HG03432 (cell line): ENCODE results near the gene EVL.

Experiments
- ATAC-seq: cut with Tn5 transposase; IDR thresholded peaks from one replicate; pipeline ENCODE4 v1.9.1; 2021; ENCODE audit warnings: mild to moderate bottlenecking, moderate library complexity; ENCODE audit not compliant: unreplicated experiment

Gene EVL

DNA sequence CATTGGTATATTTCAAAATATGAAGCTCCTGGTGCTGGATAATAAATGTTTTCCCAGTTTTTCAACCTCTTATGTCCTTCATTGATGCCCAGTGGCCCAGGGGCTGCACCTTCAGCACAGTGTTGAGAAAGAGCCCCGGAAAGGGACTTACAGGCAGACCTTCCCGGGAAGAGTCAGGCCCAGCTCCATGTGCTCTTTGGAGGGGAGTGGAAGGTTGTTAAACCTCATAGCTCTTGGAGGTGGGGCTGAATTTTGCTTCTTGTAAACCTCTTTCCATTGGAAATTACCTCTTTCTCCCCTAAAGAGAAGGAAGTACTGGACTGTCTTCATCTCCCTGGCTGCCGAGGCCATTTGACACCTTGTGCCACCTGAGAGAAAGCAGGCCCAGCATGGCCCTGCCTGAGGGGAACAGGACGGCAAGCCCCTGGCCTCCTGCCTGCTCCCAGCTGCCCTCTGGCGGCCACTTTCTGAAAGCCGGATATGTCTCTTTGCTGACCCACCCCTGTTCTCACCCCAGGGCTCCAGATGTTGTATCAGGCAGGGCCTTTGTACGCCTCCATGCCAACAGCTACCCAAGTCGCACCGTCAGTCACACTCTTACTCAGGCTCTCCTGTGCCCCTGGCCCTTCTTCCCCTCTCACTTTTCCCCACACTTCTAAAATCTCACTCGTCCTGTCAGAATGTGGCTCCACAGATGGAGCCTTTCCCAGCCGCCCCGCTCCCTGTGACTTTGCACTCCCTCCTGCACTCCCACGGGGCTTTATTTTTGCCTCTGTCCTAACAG lies 43.0 kb downstream of the EVL start:
- peak; percentile 89 for ATAC-seq

DNA sequence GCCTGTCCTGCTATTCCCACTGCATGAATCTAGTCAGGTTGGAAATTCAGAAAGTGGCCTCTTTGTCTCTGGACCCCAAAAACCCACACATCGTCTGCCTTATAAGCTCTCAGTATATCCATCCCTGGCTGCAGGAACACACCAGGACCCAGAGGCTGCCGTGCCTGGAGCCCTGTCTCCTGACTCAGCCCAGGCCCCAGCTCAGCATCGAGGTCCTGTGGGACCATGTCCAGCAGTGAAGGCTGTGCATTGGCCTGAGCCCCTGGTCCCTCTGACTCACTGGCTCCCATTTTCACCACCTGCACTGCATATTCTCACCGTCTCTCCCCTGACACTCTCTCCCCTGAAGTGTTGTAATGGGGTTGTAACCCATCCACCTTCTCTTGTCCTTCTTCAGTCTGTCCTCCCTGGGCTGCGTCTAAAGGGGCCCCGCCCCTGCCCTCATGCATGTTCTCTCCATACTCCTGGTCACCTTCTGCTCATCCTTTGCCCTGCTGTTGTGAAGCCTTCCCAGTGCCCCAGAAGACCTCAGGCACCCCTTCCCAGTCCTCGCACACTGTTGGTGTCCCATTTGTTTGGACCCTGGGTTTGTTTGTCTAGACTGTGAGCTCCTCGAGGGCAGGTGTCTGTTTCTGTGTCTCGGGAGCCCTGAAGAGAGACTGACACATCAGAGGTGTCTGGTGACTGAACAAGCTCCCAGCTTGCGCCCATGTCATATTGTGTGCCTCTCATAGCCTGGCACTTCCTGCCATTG lies 43.8 kb downstream of the EVL start:
- no peak for ATAC-seq

DNA sequence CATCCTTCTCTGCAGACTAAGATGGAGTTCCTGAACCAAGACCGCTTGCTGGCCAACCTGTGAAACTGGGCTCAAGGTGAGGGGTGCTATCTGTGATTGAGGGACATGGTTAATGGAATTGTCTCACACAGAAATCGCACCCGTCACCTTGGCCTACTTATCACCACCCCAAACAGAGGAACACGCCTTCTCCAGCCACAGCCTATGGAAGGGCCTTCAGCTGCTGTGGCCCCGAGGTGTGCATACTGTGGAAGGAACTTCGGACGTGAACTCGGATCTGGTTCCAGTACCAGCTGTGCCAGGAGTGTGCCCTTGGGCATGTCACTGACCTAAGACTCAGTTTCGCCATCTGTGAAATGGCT lies 44.4 kb downstream of the EVL start:
- ATAC-seq = no peak

GRCh38 chr14:100110816-100111215 lies 45.6 kb downstream of the EVL start:
- no peak for ATAC-seq

DNA sequence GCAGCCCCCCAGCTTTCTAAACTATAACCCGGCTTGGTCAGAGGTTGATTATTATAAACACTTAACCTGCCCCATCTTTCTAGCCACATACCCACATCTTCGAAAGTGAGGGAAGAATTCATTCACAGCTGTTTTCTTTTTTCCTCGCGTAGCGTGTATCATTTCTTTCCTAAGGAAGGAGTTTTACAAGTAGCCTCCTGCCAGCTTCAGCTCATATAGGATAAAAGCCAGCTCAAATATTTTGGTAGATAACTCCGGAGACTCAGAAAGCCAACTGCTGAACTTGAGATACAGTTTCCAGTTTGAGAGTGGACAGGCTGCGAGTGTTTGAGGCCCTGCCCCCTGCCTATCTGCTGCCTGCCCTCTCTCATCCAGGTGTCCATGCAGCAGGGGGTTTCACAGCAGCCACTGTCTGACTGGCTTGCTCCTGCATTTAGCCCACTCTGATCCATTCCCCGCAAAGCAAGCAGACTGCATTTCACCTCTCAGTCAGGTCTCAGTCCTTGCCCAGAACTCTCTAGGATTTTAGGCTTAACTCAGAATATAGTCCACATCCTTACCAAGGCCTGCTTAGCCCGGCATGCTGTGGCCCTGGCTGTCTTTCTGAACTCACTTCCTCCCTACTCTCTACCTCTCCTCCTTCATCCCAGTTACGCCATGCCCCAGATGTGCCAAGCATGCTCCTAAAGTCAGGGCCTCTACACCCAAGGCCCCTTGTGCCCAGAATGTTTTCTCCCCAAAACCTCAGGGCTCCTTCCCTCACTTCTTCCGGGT lies 46.9 kb downstream of the EVL start:
- no peak for ATAC-seq

- ATAC-seq = no peak
Observed at GRCh38 chr14:100114109-100114765, 49.0 kb downstream of the EVL start.

GRCh38 chr14:100115236-100115635 lies 50.0 kb downstream of the EVL start:
- no peak for ATAC-seq

GRCh38 chr14:100115726-100116125 lies 50.5 kb downstream of the EVL start:
- ATAC-seq = no peak

GRCh38 chr14:100116134-100116533 lies 50.9 kb downstream of the EVL start:
- no peak for ATAC-seq

- ATAC-seq = no peak
Observed at GRCh38 chr14:100117026-100117425, 51.8 kb downstream of the EVL start.

- no peak for ATAC-seq
Observed at GRCh38 chr14:100117633-100118395, 52.6 kb downstream of the EVL start.

DNA sequence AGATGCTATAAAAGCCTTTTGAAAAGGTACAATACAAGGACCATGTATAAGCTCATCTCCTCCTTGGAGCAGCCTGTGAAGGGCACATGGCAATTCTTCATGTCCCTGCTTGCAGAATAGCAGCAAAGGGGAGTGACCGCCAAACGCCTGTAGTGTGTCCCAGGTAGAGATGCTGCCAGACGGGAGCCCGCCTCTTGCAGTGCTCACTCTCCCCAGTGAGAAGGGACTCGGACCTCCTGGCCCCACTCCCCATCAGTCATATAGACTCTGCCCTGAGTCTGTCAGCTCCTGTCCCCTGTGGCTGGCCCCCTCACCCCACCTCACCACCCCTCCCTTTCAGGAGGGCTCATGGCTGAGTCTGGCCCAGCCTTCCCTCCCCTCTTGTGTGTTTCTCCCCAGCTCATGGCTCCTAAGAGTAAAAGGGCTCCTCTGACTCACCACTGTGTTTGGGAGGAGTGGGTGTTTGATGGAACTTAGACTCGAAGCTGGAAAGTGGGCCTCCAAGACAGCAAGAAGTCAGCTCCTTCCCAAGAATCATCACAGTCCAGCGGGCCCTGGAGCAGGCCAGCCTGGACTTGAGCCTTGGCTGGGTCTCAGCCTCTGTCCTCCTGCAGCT lies 53.3 kb downstream of the EVL start:
- ATAC-seq = no peak

DNA sequence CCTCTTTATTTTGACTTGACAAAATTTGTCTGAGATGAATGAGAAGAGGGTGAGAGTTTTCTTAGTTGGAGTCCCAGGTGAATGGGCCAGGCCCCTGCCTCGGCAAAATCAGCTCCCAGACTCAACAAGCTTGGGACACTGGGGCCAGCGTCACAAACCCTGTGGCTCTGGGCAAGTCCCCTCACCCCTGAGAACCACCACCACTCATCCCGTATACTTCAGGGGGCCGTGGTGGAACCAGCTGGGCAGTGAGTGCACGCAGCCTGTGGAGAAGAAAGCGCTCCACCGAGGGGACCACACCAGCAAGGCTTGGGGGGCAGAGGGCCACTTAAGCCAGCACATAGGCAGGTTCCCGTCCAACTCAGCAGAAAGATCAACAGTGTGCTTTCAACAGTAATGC lies 54.0 kb downstream of the EVL start:
- no peak for ATAC-seq

DNA sequence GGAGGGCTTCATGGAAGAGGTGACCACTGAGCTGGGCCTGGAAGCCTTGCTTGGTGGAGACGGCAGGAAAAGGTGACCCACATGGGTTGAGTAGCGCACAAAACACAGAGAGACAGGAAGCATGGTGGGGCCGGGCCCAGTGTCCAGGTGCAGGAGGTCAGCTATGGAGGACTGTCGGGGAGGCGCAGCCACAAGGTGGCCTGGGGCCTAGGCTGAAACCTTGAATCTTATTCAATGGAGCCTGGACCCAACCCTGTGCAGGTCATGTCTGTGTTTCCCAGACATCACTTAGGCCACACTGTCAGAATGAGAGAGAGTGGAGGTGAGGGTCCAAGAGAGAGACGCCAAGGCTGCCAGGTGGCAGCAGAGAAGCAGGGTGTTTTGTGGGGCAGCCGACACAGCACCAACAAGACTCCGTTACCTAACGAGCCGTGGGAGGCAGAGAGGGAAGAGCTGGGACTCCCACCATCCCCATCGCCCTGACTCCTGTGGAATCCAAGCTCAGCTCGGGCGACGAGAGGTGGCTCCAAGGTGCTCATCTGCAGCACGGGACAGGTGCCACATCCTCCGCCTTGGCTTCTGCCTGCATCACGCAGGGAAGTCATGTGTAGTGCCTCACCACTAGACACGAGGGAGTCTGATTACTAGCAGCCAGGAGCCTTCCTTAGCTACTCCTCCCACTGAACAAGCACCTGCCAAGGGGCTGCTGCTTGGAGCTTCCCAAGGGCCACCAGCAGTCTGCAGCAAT lies 55.5 kb downstream of the EVL start:
- no peak for ATAC-seq

DNA sequence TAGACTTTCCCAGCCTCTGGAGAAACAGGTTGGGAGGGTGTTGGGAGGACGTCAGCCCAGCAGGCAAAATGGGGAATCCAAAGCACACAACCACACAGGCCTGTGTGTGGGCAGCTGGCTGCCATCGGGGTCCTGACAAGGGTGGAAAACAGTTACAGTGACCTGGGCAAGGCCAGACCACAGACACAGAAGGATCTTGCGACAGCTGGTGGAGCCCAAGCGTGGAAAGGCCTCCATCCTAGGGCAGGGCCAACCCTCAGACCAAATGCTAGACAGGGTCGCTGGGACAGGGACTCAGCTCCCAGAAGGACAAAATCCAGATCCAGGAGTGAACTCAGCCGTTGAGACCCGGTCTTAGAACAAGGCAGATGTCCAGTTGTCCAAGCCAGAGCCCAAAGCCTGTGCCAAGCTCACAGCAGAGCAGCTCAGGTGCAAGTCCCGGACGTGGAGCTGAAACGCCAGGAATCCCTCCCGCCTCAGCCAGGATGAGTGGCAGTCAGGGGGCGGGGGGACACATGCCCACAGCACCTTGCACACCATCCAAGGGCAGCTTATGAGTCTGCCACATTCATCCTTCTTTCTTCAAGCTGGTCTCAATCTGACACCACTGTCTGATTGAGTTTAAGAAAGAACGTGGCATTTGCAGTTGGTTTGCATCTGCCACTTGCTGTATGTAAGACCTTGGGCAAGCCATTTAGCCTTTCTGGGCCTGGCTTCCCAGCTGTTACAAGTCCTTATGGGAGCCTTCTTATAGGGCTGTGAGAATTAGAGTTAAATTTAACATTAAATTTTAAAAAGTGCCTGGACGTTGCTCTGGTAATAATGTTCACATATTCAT lies 56.6 kb downstream of the EVL start:
- ATAC-seq = no peak

DNA sequence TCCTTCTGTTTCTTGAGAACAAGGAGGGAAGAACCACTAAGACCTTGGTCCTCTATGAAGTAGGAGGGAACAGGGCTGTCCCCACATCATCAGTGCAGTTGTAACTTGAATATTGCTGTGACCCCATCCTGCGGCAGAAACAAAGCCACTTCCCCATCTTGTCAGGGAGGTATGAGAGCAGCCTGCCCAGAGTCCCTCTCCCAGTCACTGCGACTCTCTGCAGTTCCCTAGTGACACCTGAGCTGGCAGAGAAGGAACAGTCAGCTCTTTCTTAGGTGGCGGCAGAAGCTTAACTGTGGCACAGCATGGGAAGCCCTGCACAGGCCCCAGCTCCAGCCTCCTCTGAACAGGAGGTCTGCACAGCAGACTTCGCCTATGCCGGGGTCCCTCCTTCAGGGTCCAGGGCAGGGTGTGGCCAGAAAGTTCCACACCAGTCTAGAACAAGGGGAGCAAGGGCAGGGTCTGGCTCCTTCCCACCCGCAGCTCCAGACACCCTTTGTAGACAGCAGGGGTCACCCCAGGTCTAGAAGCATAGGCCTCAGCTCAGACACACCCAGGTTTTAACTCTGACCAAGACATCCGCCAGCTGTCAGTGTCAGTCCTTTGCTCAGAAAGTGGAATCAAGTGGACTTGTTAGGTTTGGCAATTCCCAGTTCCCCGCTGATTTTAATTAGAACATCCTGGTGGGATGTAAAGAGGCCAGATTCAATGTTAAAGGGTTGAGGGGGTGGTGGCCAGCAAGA lies 57.4 kb downstream of the EVL start:
- ATAC-seq = no peak

DNA sequence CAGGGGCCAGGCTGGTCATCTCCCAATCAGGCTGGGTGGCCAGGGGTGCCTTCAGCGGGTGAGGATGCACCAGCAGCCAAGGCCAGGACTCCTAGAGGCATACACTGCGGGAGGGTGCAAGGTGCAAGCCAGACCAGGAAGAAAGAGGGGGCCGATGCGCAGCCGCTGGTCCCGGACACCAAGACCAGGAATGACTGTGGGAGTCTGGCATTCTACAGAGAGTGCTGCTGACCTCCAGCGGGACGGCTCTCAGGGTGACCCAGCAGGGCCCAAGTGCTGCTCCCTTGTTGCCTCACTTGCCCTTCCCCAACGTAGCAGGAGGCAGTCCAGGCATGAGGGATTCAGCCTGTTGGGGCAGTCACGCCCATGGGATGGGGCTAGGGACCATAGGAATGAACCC lies 58.4 kb downstream of the EVL start:
- ATAC-seq = no peak
